Left cardiac atrium (tissue), 4 donors: ENCODE measurements around the gene TTLL8. TPM values are rescaled to one million over a fixed set of nuclear protein-coding genes. Genes with fewer than 3 reads are reported as not detected.
"Not testable (repeated sequence)": the region's sequence is repeated elsewhere in the genome, so short reads cannot be mapped to it uniquely, and the experiment has no call there.

Experiments used
- ATAC-seq, 2 donors: fragments of 200-7000 bp; cut with Tn5 transposase; one replicate each; pipeline ENCODE4 v1.9.1; 2020; ENCODE audit warnings: mild to moderate bottlenecking in 2 of 2, moderate library complexity in 2 of 2
- DNase-seq: peaks from one replicate; pipeline ENCODE4 v3.0.0-alpha.2; 2020
- intact Hi-C, 2 donors: fragments of 100-400 bp; cut with DNase I; formaldehyde crosslinking; loops; one replicate each; pipeline versions ENCODE4 v1.14.1 to v1.15.1; 2022 to 2023
- total RNA-seq, 2 donors: library from RNA; stranded (reverse); fragmentation: NEBNext Ultra II Directional; extraction: Animal tissue kit (Norgen Biotek cat#: 25700); gene quantifications; one replicate each; pipeline ENCODE4 v1.2.1, GENCODE V29; 2021
- donor health status: DM: no; HTN: yes; CAD: no.
- donor health status: DM: no; HTN: yes; CAD: no; lungs with severe emphysema.
- donor health status: DM: yes; HTN: yes; CAD: no.
- donor health status: Dilated cardiomyopathy.

TTLL8 gene
- total RNA-seq, 2 donors from 2014 or later, result not detected

- no peak for ATAC-seq
- DNase-seq, result no peak
- intact Hi-C loops, result no loop called here
These were observed 61.4 kb downstream of the TTLL8 start for GRCh38 chr22:49996518-49997250.

DNA sequence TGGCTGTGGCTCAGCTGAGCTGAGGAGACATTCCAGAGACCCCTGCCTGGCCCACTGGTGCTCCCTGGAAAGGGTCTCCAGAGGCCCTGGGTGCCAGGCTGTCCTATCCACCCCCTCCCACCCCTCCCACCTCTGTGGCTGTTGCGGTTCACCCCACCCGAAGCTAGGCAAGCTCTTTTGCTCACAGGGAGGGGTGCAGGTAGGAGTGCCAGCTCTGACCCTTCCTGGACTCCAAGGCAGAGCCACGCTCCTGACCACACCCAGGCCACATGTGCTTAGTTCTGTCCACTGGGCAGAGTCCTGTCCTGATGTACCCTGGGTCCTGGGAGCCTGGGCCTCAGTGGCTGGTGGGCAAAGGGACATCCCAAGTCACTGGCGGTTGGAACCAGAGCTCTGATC, 62.0 kb downstream of the TTLL8 start:
- no peak for ATAC-seq
- DNase-seq, result no peak
- intact Hi-C loops, result no loop called here

DNA sequence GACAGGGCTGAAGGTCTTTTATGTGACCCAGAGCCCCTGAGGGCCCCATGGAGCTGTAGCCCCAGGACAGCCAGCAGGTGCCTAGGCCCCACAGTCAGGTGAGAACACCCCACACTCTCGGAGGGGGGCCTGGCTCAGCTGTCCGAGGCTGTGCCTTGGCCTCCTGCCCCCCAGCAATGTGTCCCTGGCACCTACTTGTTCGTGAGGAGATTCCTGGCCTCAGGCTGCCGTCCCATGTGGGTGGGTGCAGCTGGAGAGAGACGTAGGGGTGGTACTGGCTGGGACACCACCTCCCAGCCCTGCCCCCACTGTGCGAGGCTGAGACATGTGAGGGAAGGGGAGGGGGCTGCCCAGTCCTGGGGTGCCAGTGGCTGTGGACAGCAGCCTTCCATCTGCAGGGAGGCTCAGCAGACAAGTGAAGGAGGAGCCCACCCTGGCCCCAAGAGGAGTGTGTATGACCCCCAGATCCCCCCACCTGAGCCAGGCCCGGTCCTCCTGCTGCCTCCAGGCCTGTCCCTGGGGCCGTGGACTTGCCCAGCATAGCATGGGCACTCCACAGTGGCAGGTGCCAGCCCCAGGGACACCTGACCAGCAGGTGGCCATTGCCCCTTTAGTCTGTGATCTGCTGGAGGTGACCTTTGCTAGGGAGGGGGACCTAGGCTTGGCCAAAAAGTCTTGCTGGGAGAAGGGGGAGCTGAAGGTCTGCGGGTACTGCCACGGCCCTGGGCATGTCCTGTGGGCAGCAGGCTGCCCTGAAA, 62.6 kb downstream of the TTLL8 start:
- intact Hi-C loops, result no loop called here
- DNase-seq (no peak), ATAC-seq (no peak)

- no peak for DNase-seq
- no peak for ATAC-seq
- intact Hi-C loops, result no loop called here
These were observed 63.1 kb downstream of the TTLL8 start for GRCh38 chr22:49995041-49995360.

DNA sequence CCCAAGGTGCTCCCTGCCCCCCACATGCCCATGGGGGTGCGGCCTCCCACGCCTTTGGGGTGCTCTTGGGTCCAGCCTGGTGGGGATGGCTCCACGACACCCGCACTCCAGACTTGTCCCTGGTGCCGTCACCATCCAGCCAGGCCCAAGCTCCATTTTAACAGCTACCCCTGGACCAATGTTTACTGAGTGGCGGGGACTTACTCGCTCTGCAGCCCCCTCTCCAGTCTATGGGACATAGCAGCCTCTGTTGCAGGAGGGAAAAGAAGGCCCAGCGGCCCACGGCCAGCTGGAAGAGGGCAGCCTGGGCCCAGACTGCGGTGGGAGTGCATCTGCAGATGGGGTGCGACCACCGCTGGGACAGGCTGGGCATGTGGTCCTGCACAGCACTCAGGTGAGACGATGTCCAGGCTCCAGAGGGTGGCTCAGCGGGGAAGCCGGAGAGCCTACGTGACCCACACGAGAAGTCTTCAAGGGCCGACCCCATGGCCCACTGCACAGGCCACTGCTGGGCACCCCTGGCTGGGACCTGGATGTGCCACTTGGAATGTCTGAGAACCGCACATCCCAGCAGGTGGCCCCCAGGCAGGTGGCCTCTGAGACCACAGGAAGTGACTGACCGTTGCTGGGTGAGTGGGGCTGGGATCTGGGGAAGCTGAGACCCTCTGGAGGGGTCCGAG, 63.6 kb downstream of the TTLL8 start:
- intact Hi-C loops, result loop anchor here in 1 of 2 donors (5.0 kb wide), 1 partner anchor 62 kb away; no protein-coding TSS in a partner anchor

GRCh38 chr22:49993649-49994360, 64.3 kb downstream of the TTLL8 start:
- DNase-seq (no peak), ATAC-seq (no peak)
- intact Hi-C loops, result loop anchor here (1.0 to 5.0 kb wide), 2 partner anchors 62 to 63 kb away; no protein-coding TSS in a partner anchor

More for the DNA sequence above, 63.6 kb downstream of the TTLL8 start:
- no peak for ATAC-seq
- DNase-seq, result no peak

GRCh38 chr22:49992921-49993648, 65.0 kb downstream of the TTLL8 start:
- peak; percentile 71 to 82 for ATAC-seq
- intact Hi-C loops, result loop anchor here (1.0 to 5.0 kb wide), 2 partner anchors 61 to 62 kb away; no protein-coding TSS in a partner anchor
- peak; percentile 74 for DNase-seq

GRCh38 chr22:49991907-49992533, 66.1 kb downstream of the TTLL8 start:
- intact Hi-C loops, result loop anchor here in 1 of 2 donors (5.0 kb wide), 1 partner anchor 60 kb away; no protein-coding TSS in a partner anchor
- ATAC-seq (no peak), DNase-seq (no peak)

GRCh38 chr22:49991167-49991566, 66.9 kb downstream of the TTLL8 start:
- intact Hi-C loops, result loop anchor here in 1 of 2 donors (5.0 kb wide), 1 partner anchor 59 kb away; no protein-coding TSS in a partner anchor
- DNase-seq, result no peak
- no peak for ATAC-seq

GRCh38 chr22:49989826-49990225, 68.3 kb downstream of the TTLL8 start:
- ATAC-seq, DNase-seq: not testable (repeated sequence)
- intact Hi-C loops, result loop anchor here in 1 of 2 donors (5.0 kb wide), 1 partner anchor 58 kb away; no protein-coding TSS in a partner anchor

GRCh38 chr22:49986325-49986724, 71.8 kb downstream of the TTLL8 start:
- ATAC-seq, result no peak
- intact Hi-C loops, result no loop called here
- DNase-seq, result no peak

GRCh38 chr22:49983148-49984042, 74.7 kb downstream of the TTLL8 start:
- DNase-seq (no peak), ATAC-seq (peak; percentile 41 to 60)
- intact Hi-C loops, result no loop called here

GRCh38 chr22:49981799-49982198, 76.3 kb downstream of the TTLL8 start:
- DNase-seq, intact Hi-C loops, ATAC-seq: not testable (repeated sequence)

- intact Hi-C loops, result no loop called here
- ATAC-seq, result peak; percentile 40 to 43
- peak; percentile 38 for DNase-seq
These were observed 78.4 kb downstream of the TTLL8 start for GRCh38 chr22:49979587-49980264.

- no peak for ATAC-seq
- intact Hi-C loops, result no loop called here
- no peak for DNase-seq
These were observed 80.5 kb downstream of the TTLL8 start for GRCh38 chr22:49977578-49977977.

DNA sequence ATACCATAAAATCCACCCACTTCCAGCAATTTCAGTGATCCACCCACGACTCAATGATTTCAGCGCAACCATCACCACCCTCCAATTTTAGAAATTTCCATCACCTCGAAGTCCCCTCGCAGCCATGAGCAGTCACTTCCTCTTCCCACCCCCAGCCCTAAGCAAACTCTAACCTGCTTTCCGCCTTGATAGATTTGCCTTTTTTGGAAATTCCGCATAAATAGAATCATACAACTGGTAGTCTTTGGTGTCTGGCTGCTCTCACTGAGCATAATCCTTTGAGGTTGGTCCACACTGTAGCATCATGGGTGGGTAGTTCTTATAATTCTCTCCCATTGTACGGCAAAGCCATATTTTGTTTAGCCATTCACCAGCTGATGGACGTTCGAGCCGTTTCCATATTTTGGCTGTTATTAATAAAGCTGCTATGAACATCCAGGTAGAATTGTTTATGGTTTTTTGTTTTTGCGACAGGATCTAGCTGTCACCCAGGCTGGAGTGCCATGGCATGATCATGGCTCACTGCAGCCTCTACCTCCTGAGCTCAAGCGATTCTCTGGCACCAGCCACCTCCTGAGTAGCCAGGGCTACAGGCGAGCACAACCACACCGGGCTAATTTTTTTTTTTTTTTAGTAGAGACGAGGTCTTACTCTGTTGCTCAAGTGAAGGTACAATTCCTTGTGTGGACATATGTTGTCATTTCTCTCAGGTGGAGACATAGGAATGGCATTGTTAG, 81.5 kb downstream of the TTLL8 start:
- ATAC-seq, result no peak
- intact Hi-C loops, result no loop called here
- DNase-seq, result no peak
